ENCODE data around the gene ACSL1.

The ACSL1 gene

GRCh38 chr4:184808713-184809050 is 17.1 kb downstream of the ACSL1 start:
- no peak for DNase-seq

- no peak for DNase-seq
These were observed 17.7 kb downstream of the ACSL1 start for GRCh38 chr4:184807797-184808712.

GRCh38 chr4:184807256-184807655 is 18.5 kb downstream of the ACSL1 start:
- no peak for DNase-seq

GRCh38 chr4:184806711-184807110 is 19.1 kb downstream of the ACSL1 start:
- no peak for DNase-seq

GRCh38 chr4:184806229-184806550 is 19.6 kb downstream of the ACSL1 start:
- no peak for DNase-seq

GRCh38 chr4:184805462-184806228 is 20.1 kb downstream of the ACSL1 start:
- no peak for DNase-seq

GRCh38 chr4:184804621-184805020 is 21.1 kb downstream of the ACSL1 start:
- DNase-seq, result no peak

GRCh38 chr4:184803874-184804273 is 21.9 kb downstream of the ACSL1 start:
- no peak for DNase-seq

GRCh38 chr4:184803133-184803532 is 22.6 kb downstream of the ACSL1 start:
- no peak for DNase-seq

GRCh38 chr4:184802697-184803015 is 23.1 kb downstream of the ACSL1 start:
- no peak for DNase-seq

- no peak for DNase-seq
These were observed 23.7 kb downstream of the ACSL1 start for GRCh38 chr4:184801781-184802696.

- no peak for DNase-seq
These were observed 27.3 kb downstream of the ACSL1 start for GRCh38 chr4:184798504-184798903.

GRCh38 chr4:184796906-184797305 is 28.9 kb downstream of the ACSL1 start:
- no peak for DNase-seq

- no peak for DNase-seq
These were observed 30.4 kb downstream of the ACSL1 start for GRCh38 chr4:184795214-184795844.

GRCh38 chr4:184794470-184794869 is 31.3 kb downstream of the ACSL1 start:
- DNase-seq, result no peak

GRCh38 chr4:184793735-184794355 is 31.9 kb downstream of the ACSL1 start:
- no peak for DNase-seq

GRCh38 chr4:184792950-184793555 is 32.7 kb downstream of the ACSL1 start:
- peak in 1 of 2 donors; percentile 94 for DNase-seq

GRCh38 chr4:184792334-184792733 is 33.4 kb downstream of the ACSL1 start:
- no peak for DNase-seq

- DNase-seq, result no peak
These were observed 34.9 kb downstream of the ACSL1 start for GRCh38 chr4:184790826-184791225.

- no peak for DNase-seq
These were observed 37.8 kb downstream of the ACSL1 start for GRCh38 chr4:184787766-184788503.

- DNase-seq, result no peak
These were observed 40.0 kb downstream of the ACSL1 start for GRCh38 chr4:184785813-184786212.

Measured in bone marrow (tissue), 2 donors.